ENCODE measurements around the gene ERC2.
A peak's percentile ranks its signal among the peaks of the same experiment; 100 is the strongest.

The ERC2 gene

DNA sequence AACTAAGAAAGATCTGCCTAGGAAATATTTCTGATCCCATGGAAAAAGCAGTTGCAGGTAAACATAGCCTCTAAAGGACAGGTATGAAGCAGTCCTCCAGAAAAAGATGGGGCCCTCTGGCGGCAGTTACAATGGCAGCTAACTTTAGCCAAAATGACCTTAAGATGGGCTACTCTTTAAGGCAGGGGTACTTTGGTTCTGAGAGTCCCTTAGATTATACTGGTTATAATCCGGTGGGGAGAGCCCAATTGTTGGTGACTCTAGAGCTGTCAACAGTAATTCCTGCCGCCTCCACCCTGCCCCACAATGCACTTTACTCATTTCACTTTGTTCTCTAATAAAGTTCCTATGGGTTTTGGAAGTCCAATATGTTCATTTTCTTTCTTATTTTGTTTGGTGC lies 568.4 kb downstream of the ERC2 start:
- TF ChIP-seq CTCF (IDR thresholded peaks at IDR 0.05): peak; percentile 78

DNA sequence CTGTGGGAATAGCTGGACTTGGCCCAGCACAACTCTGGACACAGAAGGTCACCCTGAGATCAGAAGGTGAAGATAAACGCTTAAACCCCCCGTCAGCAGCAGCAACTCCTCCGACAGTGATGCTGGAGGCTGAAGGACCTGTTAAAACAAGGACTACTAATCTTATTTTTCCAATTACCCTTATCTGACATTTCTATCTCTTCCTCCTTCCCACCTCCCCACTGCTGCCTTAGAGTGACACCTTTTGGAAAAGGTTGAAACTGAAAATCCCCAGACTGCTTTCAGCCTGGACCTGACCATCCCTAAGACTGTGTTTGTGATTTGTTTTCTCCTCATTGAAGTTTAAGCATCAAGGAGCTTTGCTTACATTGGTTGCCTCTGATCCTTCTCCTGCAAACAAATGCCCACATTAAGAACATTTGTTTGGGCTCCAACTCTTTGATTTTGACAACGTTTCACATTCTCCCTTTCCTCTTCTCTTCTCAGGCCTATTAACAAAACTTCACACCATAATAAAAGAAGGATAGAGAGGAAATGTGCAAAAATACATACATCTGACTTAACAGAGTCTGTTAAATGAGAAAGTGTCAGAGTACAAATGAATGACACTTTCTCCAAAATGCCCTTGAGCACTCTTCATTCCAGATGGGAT lies 570.6 kb downstream of the ERC2 start:
- TF ChIP-seq CTCF (IDR thresholded peaks at IDR 0.05): peak; percentile 80

DNA sequence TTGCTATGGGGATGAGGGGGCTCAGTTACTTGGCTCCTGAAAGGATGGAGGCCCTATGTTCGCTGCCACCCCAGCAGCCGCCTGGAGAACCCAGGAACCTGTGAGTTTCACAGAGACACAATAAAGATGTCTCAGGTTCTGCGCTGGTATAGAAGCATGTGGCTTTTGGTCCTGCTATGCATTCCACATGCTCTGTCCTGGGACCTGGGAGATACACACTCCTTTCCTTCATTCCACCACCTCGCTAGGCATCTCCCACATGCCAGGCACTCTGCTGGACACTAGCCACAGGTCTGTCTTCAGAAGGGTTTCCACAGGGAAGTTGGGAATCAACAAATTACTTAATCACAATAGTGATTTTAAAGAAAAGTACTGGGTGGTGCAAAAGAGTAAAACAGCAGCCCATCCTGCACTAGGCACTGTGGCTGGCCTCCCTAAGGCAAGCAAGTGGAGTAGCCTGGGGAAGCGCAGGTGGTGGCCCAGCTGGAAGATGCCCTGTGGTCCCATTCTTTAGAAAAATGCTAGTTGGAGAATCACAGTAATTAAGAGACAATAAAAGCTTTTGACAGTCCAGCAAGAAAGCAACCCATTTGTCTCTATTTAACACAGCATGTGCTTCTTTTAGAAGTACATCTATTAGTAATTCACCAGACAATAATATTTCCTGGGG lies 572.2 kb downstream of the ERC2 start:
- no peak for TF ChIP-seq CTCF (IDR thresholded peaks at IDR 0.05)

DNA sequence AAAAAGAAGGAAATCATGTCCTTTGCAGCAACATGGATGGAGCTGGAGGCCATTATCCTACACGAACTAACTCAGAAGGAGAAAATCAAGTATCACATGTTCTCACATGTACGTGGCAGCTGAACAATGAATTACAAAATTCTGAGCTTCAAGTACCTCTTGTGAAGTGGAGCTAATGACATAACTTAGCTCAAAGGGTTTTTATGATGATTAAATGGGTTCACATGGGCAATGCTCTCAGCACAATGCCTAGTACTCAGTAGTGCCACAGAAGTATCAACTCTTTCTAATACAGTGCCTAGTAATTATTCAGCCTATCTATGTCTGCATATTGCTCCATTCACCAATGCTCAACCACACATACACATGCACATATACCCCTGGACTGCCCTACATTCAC lies 573.7 kb downstream of the ERC2 start:
- TF ChIP-seq CTCF (IDR thresholded peaks at IDR 0.05): no peak

DNA sequence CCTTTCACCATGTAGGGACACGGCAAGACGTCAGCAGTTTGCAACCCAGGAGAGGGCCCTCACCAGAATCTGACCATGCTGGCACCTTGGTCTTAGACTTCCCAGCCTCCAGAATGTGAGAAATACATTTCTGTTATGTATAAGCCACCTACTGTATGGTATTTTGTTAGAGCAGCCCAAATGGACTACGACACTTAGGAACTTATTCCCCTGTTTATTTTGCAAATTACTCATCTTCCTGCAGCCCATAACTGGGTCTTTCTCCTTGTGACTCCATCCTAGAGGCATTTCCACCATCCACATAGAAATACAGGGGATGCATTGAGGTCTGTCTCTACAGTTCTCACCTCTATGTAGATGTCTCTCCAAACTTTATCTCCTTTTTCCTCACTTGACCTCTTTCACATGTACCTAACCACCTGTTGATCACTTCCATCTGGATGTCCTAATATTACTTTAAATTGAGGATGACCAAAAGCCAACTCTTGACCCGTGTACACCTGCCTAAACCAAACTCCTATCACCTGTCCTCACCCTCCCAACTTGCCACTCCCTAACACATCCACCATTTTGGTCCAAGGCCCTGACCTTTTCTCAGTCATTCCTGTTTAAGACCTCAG lies 575.1 kb downstream of the ERC2 start:
- TF ChIP-seq CTCF (IDR thresholded peaks at IDR 0.05): no peak

- TF ChIP-seq CTCF (IDR thresholded peaks at IDR 0.05): no peak
Observed at GRCh38 chr3:55891106-55891505, 577.2 kb downstream of the ERC2 start.

GRCh38 chr3:55888282-55888885 lies 579.9 kb downstream of the ERC2 start:
- no peak for TF ChIP-seq CTCF (IDR thresholded peaks at IDR 0.05)
